Trophoblast cell (in vitro differentiated cells and primary cell): Measurements from ENCODE around the gene MYO7A.

ENCODE experiments used
- DNase-seq, 2 donors: peaks; one replicate each; pipeline ENCODE4 v3.0.0-alpha.2; 2016
- H2AFZ ChIP-seq: 2 replicates; pipeline ENCODE4 v1.6.1; 2013; ENCODE audit warnings: low read length, moderate library complexity, mild to moderate bottlenecking; ENCODE audit not compliant: insufficient read depth, poor library complexity
- H2AK5ac ChIP-seq: 2 replicates; pipeline ENCODE4 v1.6.1; 2013; ENCODE audit warnings: mild to moderate bottlenecking, low read length
- H2BK120ac ChIP-seq: 2 replicates; pipeline ENCODE4 v1.6.1; 2013; ENCODE audit warnings: low read length, mild to moderate bottlenecking, moderate library complexity; ENCODE audit not compliant: insufficient read depth, poor library complexity
- H2BK12ac ChIP-seq: 2 replicates; pipeline ENCODE4 v1.6.1; 2013; ENCODE audit warnings: mild to moderate bottlenecking, low read length, moderate library complexity
- H2BK5ac ChIP-seq: 2 replicates; pipeline ENCODE4 v1.6.1; 2013; ENCODE audit warnings: low read length, low read depth, moderate library complexity, mild to moderate bottlenecking; ENCODE audit not compliant: poor library complexity
- H3K14ac ChIP-seq: 2 replicates; pipeline ENCODE4 v1.6.1; 2013; ENCODE audit warnings: mild to moderate bottlenecking, low read length
- H3K18ac ChIP-seq: 2 replicates; pipeline ENCODE4 v1.6.1; 2013; ENCODE audit warnings: mild to moderate bottlenecking, low read length
- H3K23ac ChIP-seq: 2 replicates; pipeline ENCODE4 v1.6.1; 2013; ENCODE audit warnings: low read length
- H3K27ac ChIP-seq: 2 replicates; pipeline ENCODE4 v1.5.1; 2013; ENCODE audit warnings: low read depth, mild to moderate bottlenecking, inconsistent platforms, low read length, moderate library complexity
- H3K27me3 ChIP-seq: 2 replicates; pipeline ENCODE4 v1.6.1; 2013; ENCODE audit warnings: inconsistent platforms, mild to moderate bottlenecking, low read length, moderate library complexity; ENCODE audit not compliant: insufficient read depth
- H3K36me3 ChIP-seq, 2 experiments: 1 replicate in 1 of 2; 2 replicates in 1 of 2; pipeline ENCODE4 v1.6.1; 2013; ENCODE audit warnings: low read length in 2 of 2, mild to moderate bottlenecking in 2 of 2, moderate library complexity in 1 of 2; ENCODE audit not compliant: insufficient read depth in 2 of 2, control insufficient read depth in 1 of 2
- H3K4ac ChIP-seq: 2 replicates; pipeline ENCODE4 v1.6.1; 2013; ENCODE audit warnings: low read depth, mild to moderate bottlenecking, low read length, moderate library complexity
- H3K4me1 ChIP-seq, 2 experiments: 1 replicate in 1 of 2; 2 replicates in 1 of 2; pipeline ENCODE4 v1.6.1; 2013; ENCODE audit warnings: low read length in 2 of 2, mild to moderate bottlenecking in 2 of 2, moderate library complexity in 1 of 2; ENCODE audit not compliant: insufficient read depth in 2 of 2, control insufficient read depth in 1 of 2
- H3K4me2 ChIP-seq: 2 replicates; pipeline ENCODE4 v1.6.1; 2013; ENCODE audit warnings: inconsistent platforms, mild to moderate bottlenecking, low read length, moderate library complexity
- H3K4me3 ChIP-seq: 2 replicates; pipeline ENCODE4 v1.5.1; 2013; ENCODE audit warnings: mild to moderate bottlenecking, low read depth, low read length, inconsistent platforms
- H3K79me1 ChIP-seq: one replicate; pipeline ENCODE4 v1.6.1; 2013; ENCODE audit warnings: low read length
- H3K79me2 ChIP-seq: 2 replicates; pipeline ENCODE4 v1.6.1; 2013; ENCODE audit warnings: low read length, mild to moderate bottlenecking; ENCODE audit not compliant: control insufficient read depth, insufficient read depth, poor library complexity
- H3K9ac ChIP-seq: 2 replicates; pipeline ENCODE4 v1.6.1; 2013; ENCODE audit warnings: mild to moderate bottlenecking, low read length
- H3K9me3 ChIP-seq: 2 replicates; pipeline ENCODE4 v1.6.1; 2013; ENCODE audit warnings: low read depth, mild to moderate bottlenecking, control low read depth, inconsistent platforms, low read length; ENCODE audit not compliant: insufficient read depth
- H4K12ac ChIP-seq: 2 replicates; pipeline ENCODE4 v1.6.1; 2013; ENCODE audit warnings: low read depth, mild to moderate bottlenecking, low read length, moderate library complexity
- H4K8ac ChIP-seq: 2 replicates; pipeline ENCODE4 v1.6.1; 2013; ENCODE audit warnings: low read depth, mild to moderate bottlenecking, low read length, moderate library complexity
- H4K91ac ChIP-seq: one replicate; pipeline ENCODE4 v1.6.1; 2013; ENCODE audit warnings: low read depth, mild to moderate bottlenecking, low read length, moderate library complexity
- whole genome bisulfite sequencing: extraction: QIAGEN DNeasy Blood & Tissue Kit; methylation state at CpG from one replicate; pipeline ENCODE4 v1.1.7; 2013; ENCODE audit warnings: missing lambda C conversion rate; ENCODE audit not compliant: insufficient read length, insufficient coverage; ENCODE audit errors: extremely low coverage; 5-methylcytosine and 5-hydroxymethylcytosine counted together

MYO7A gene

GRCh38 chr11:77147668-77148321 lies 19.7 kb downstream of the MYO7A start:
- H3K4me1 ChIP-seq, result peaks cover 0 to 7% of the 10 kb centered on the region in 2 experiments
- H4K12ac ChIP-seq, result no peak overlapping the region
- H2BK5ac ChIP-seq, result no peak overlapping the region
- H2AK5ac ChIP-seq, result no peak overlapping the region
- H3K14ac ChIP-seq, result no peak overlapping the region
- H2AFZ ChIP-seq, result no peak overlapping the region
- no peak overlapping the region for H2BK120ac ChIP-seq
- peaks cover 4% of the 10 kb centered on the region for H3K27me3 ChIP-seq
- H3K79me1 ChIP-seq, result no peaks in the 10 kb centered on the region
- no CpG with 5 or more reads among the region's 47 CpGs for WGBS
- no peak overlapping the region for H3K27ac ChIP-seq
- H3K4me3 ChIP-seq, result peak overlapping the region; percentile 25
- H3K36me3 ChIP-seq, result no peaks in the 10 kb centered on the region
- no peak for DNase-seq
- H4K91ac ChIP-seq, result no peak overlapping the region
- no peak overlapping the region for H3K4ac ChIP-seq
- peak overlapping the region; percentile 59 for H3K4me2 ChIP-seq
- no peak overlapping the region for H3K18ac ChIP-seq
- no peak overlapping the region for H2BK12ac ChIP-seq
- H4K8ac ChIP-seq, result no peak overlapping the region
- H3K9ac ChIP-seq, result no peak overlapping the region
- H3K23ac ChIP-seq, result no peak overlapping the region
- H3K9me3 ChIP-seq, result peaks cover 2% of the 10 kb centered on the region
- H3K79me2 ChIP-seq, result no peaks in the 10 kb centered on the region

- H4K12ac ChIP-seq, result no peak overlapping the region
- H4K91ac ChIP-seq, result no peak overlapping the region
- H2BK120ac ChIP-seq, result no peak overlapping the region
- no peak overlapping the region for H4K8ac ChIP-seq
- H2AK5ac ChIP-seq, result no peak overlapping the region
- H3K9ac ChIP-seq, result no peak overlapping the region
- H3K79me1 ChIP-seq, result no peaks in the 10 kb centered on the region
- no peaks in the 10 kb centered on the region for H3K79me2 ChIP-seq
- DNase-seq, result no peak
- H2AFZ ChIP-seq, result no peak overlapping the region
- H3K4me3 ChIP-seq, result no peak overlapping the region
- peaks cover 4% of the 10 kb centered on the region for H3K27me3 ChIP-seq
- H3K4me2 ChIP-seq, result no peak overlapping the region
- no peak overlapping the region for H3K27ac ChIP-seq
- H3K9me3 ChIP-seq, result peaks cover 2% of the 10 kb centered on the region
- peaks cover 0 to 6% of the 10 kb centered on the region in 2 experiments for H3K4me1 ChIP-seq
- no peak overlapping the region for H3K23ac ChIP-seq
- no peak overlapping the region for H3K18ac ChIP-seq
- no peak overlapping the region for H3K4ac ChIP-seq
- WGBS, result no CpG with 5 or more reads among the region's 8 CpGs
- no peak overlapping the region for H2BK12ac ChIP-seq
- no peak overlapping the region for H3K14ac ChIP-seq
- no peaks in the 10 kb centered on the region for H3K36me3 ChIP-seq
- H2BK5ac ChIP-seq, result no peak overlapping the region
Measured at GRCh38 chr11:77148963-77149715, 21.1 kb downstream of the MYO7A start.

- DNase-seq, result no peak
- H4K8ac ChIP-seq, result no peak overlapping the region
- no peak overlapping the region for H3K4ac ChIP-seq
- no peak overlapping the region for H3K27ac ChIP-seq
- H3K23ac ChIP-seq, result no peak overlapping the region
- no peaks in the 10 kb centered on the region for H3K79me1 ChIP-seq
- no peak overlapping the region for H2BK120ac ChIP-seq
- no peak overlapping the region for H2AK5ac ChIP-seq
- no peak overlapping the region for H2BK12ac ChIP-seq
- no peak overlapping the region for H2BK5ac ChIP-seq
- no peak overlapping the region for H3K4me3 ChIP-seq
- peaks cover 0 to 6% of the 10 kb centered on the region in 2 experiments for H3K4me1 ChIP-seq
- no peaks in the 10 kb centered on the region for H3K36me3 ChIP-seq
- no peak overlapping the region for H3K9ac ChIP-seq
- no peak overlapping the region for H2AFZ ChIP-seq
- H4K91ac ChIP-seq, result no peak overlapping the region
- no peak overlapping the region for H3K4me2 ChIP-seq
- H3K79me2 ChIP-seq, result no peaks in the 10 kb centered on the region
- H3K14ac ChIP-seq, result no peak overlapping the region
- H4K12ac ChIP-seq, result no peak overlapping the region
- H3K18ac ChIP-seq, result no peak overlapping the region
- WGBS, result no CpG with 5 or more reads among the region's 12 CpGs
- peaks cover 2% of the 10 kb centered on the region for H3K9me3 ChIP-seq
- peaks cover 4% of the 10 kb centered on the region for H3K27me3 ChIP-seq
Measured at GRCh38 chr11:77149716-77150392, 21.8 kb downstream of the MYO7A start.

GRCh38 chr11:77150836-77151235 lies 22.8 kb downstream of the MYO7A start:
- Histone ChIP-seq H3K4me3 (no peak overlapping the region), H2BK120ac (no peak overlapping the region), H3K79me1 (no peaks in the 10 kb centered on the region), H3K27me3 (peaks cover 4% of the 10 kb centered on the region), H2BK5ac (no peak overlapping the region), H4K12ac (no peak overlapping the region), H3K9me3 (no peaks in the 10 kb centered on the region), H2AK5ac (no peak overlapping the region), H3K14ac (no peak overlapping the region), H4K8ac (no peak overlapping the region), H3K27ac (no peak overlapping the region), H3K4me2 (no peak overlapping the region), H3K18ac (no peak overlapping the region), H4K91ac (no peak overlapping the region), H2AFZ (no peak overlapping the region), H3K9ac (no peak overlapping the region), H3K23ac (no peak overlapping the region), H3K4me1 (peaks cover 0 to 6% of the 10 kb centered on the region in 2 experiments), H2BK12ac (no peak overlapping the region), H3K79me2 (no peaks in the 10 kb centered on the region), H3K4ac (no peak overlapping the region), H3K36me3 (no peaks in the 10 kb centered on the region)
- WGBS, result no CpG with 5 or more reads among the region's 10 CpGs
- no peak for DNase-seq
